ENCODE results near the gene PIM3. TPM values are rescaled to one million over a fixed set of nuclear protein-coding genes. Genes with fewer than 3 reads are reported as not detected.

Gene PIM3
- total RNA-seq, 4 donors from 2014 or later, result 103 to 202 (median 143) TPM

GRCh38 chr22:49925525-49926128 lies 34.9 kb upstream of the PIM3 start:
- Histone ChIP-seq H3K4me3 (no peak overlapping the region), H3K27me3 (peaks cover 5% of the 10 kb centered on the region), H3K4me1 (peaks cover 20% of the 10 kb centered on the region), H3K9me3 (no peaks in the 10 kb centered on the region), H3K27ac (no peak overlapping the region), H3K36me3 (peaks cover 21% of the 10 kb centered on the region)
- no peak for DNase-seq (ENCODE audit: low spot score in 2 of 2)
- 90% methylated on average over 19 of the region's 24 CpGs for WGBS
- TF ChIP-seq CTCF (IDR thresholded peaks at IDR 0.05) (no peak), EP300 (IDR thresholded peaks at IDR 0.05) (no peak), POLR2AphosphoS5 (IDR thresholded peaks at IDR 0.05) (no peak), POLR2A (IDR thresholded peaks at IDR 0.05) (no peak)

GRCh38 chr22:49926916-49927315 lies 33.7 kb upstream of the PIM3 start:
- WGBS, result 86% methylated on average over 18 of the region's 18 CpGs
- peaks cover 5% of the 10 kb centered on the region for H3K27me3 ChIP-seq
- H3K4me3 ChIP-seq, result no peak overlapping the region
- peaks cover 33% of the 10 kb centered on the region for H3K4me1 ChIP-seq
- H3K36me3 ChIP-seq, result peaks cover 16% of the 10 kb centered on the region
- H3K9me3 ChIP-seq, result no peaks in the 10 kb centered on the region
- H3K27ac ChIP-seq, result no peak overlapping the region
- DNase-seq (ENCODE audit: low spot score in 2 of 2), result no peak
- TF ChIP-seq CTCF (IDR thresholded peaks at IDR 0.05), result no peak
- TF ChIP-seq POLR2A (IDR thresholded peaks at IDR 0.05), result no peak
- no peak for TF ChIP-seq EP300 (IDR thresholded peaks at IDR 0.05)
- no peak for TF ChIP-seq POLR2AphosphoS5 (IDR thresholded peaks at IDR 0.05)

- Histone ChIP-seq H3K4me1 (peaks cover 39% of the 10 kb centered on the region), H3K36me3 (peaks cover 11% of the 10 kb centered on the region), H3K27me3 (peaks cover 5% of the 10 kb centered on the region), H3K4me3 (no peak overlapping the region), H3K9me3 (no peaks in the 10 kb centered on the region), H3K27ac (no peak overlapping the region)
- no peak for DNase-seq (ENCODE audit: low spot score in 2 of 2)
- TF ChIP-seq EP300 (IDR thresholded peaks at IDR 0.05), result no peak
- TF ChIP-seq POLR2AphosphoS5 (IDR thresholded peaks at IDR 0.05), result no peak
- TF ChIP-seq CTCF (IDR thresholded peaks at IDR 0.05), result no peak
- no peak for TF ChIP-seq POLR2A (IDR thresholded peaks at IDR 0.05)
- WGBS, result 90% methylated on average over 23 of the region's 26 CpGs
Measured at GRCh38 chr22:49927483-49928184, 32.9 kb upstream of the PIM3 start.

- no peaks in the 10 kb centered on the region for H3K9me3 ChIP-seq
- 90% methylated on average over 2 of the region's 8 CpGs for WGBS
- H3K4me3 ChIP-seq, result no peak overlapping the region
Measured at GRCh38 chr22:49928185-49928495, 32.4 kb upstream of the PIM3 start.

More at GRCh38 chr22:49928185-49928495, 32.4 kb upstream of the PIM3 start:
- no peak for DNase-seq (ENCODE audit: low spot score in 2 of 2)
- Histone ChIP-seq H3K36me3 (peaks cover 11% of the 10 kb centered on the region), H3K27ac (no peak overlapping the region), H3K27me3 (peaks cover 5% of the 10 kb centered on the region), H3K4me1 (peaks cover 44% of the 10 kb centered on the region)
- TF ChIP-seq POLR2AphosphoS5 (IDR thresholded peaks at IDR 0.05) (no peak), EP300 (IDR thresholded peaks at IDR 0.05) (no peak), CTCF (IDR thresholded peaks at IDR 0.05) (no peak), POLR2A (IDR thresholded peaks at IDR 0.05) (no peak)

Measured in suprapubic skin (tissue), 4 donors.